A172 (cell line): Measurements from ENCODE around the gene BRMS1L. TPM values are rescaled to one million over a fixed set of nuclear protein-coding genes. Genes with fewer than 3 reads are reported as not detected.
"Not testable (repeated sequence)": the region's sequence is repeated elsewhere in the genome, so short reads cannot be mapped to it uniquely, and the experiment has no call there.

ENCODE experiments used
- DNase-seq: peaks from one replicate; pipeline ENCODE4 v3.0.0-alpha.2; 2015; ENCODE audit warnings: low spot score
- total RNA-seq: library from RNA; depleted of rRNA; stranded (reverse); fragments of >200 nt; shearing (Covaris generic); gene quantifications from 2 replicates; pipeline ENCODE4 v1.2.3, GENCODE V29; 2014

BRMS1L gene
- total RNA-seq, 1 experiment from 2014 or later = 4.1 TPM

GRCh38 chr14:35821564-35822411, 4.3 kb upstream of the BRMS1L start:
- DNase-seq = no peak

DNA sequence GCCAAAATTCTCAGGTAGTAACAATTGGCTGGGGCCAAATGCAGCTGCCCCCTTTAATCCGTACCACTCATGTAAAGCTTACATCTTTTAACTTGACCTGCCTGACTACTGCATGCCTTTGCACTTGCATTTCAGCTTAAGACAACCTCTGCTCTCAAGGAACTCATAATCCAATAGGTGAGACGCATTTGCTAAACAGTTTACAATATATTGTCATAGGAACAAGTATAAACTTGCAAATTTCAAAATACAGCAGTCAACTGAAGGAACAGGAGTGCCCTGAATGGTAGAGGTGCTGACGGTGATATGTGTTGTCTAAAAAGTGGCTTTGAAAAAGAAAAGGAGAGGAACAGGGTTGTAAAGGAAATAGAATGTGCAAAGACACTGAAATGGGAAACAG, 3.6 kb upstream of the BRMS1L start:
- DNase-seq = no peak

GRCh38 chr14:35824446-35825165, 1.5 kb upstream of the BRMS1L start:
- DNase-seq = not testable (repeated sequence)

DNA sequence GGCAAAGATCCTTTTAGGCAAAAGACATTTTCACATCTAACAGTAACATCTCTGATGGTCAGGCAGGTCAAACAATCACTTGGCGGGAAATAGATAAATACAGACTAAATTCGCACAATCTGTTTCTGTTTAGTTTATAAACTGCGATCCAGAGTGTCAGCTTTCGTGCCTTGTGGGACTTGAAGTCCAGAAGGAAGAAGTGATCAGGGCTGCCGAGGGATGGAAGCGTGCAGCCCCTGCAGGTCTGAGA, 245 bp upstream of the BRMS1L start:
- DNase-seq = no peak

DNA sequence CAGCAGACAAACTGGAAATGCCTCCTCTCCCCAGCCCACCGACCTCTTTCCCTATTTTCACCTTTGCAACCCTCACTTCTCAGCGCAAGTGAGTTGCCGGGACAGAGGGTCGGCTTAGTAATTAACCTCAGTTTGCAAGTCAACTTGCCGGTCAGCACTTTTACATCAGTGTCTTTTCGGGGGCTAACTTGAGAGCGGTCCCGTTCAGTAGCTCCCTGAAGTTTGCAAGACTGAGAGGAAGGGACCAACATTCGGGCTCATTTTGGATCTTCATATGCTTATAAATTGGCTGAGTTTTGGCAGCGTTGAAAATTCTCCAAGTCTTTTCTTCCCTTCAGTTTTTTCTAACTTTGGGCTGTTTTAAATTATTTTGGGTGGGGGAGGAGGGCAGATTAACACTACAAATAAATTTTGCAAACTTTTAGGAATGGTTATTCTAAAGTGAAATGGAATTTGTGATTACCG, 846 bp downstream of the BRMS1L start:
- no peak for DNase-seq

DNA sequence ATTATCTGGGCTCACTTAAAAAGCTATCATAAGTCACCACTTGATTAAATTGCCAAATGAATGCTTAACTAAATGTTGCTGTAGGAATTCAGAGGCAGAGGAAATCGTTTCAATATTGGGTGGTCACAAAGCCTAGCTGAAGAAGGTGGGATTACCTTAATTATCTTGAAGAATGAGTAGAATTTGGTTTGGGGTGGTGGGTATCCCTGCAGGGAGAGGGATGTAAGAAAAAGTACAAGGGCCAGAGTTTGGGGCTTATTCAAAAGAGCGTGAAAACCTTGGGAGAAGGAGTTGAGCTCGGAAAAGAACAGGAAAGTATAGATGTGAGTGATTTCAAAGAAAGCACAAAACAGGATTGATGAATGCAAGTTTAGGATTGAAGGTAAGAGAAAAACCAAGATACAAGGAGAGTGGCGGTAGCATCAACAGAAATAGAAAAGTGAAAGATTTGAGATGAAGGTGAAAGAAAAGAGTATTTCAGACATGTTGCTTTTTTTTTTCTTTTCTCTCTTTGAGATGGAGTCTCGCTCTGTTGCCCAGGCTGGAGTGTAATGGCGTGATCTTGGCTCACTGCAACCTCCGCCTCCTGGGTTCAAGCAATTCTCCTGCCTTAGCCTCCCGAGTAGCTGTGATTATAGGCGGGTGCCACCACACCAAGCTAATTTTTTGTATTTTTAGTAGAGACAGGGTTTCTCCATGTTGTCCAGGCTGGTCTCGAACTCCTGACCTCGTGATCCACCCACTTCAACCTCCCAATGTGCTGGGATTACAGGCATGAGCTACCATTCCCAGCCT, 1.7 kb downstream of the BRMS1L start:
- DNase-seq = no peak

DNA sequence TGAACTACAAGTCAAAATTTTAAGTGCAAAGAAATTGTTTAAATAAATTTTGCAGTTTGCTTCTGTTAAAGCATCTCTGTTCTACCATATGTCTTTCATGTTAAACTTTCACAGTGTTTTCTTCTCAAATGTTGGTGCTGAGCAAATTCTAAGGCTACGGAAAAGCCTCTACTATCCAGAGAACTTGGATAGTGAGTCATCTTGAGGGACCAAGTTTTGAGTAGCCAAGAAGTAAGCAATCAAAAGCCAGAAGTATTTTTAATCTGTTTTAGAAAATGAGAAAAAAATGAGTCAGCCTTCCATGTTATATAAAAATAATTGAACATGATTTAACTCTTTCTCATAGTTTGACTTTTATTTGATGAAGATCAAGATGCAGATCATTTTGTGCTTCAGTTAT, 3.3 kb downstream of the BRMS1L start:
- no peak for DNase-seq

- no peak for DNase-seq
Observed at GRCh38 chr14:35835208-35835982, 9.3 kb downstream of the BRMS1L start.

GRCh38 chr14:35841704-35842103, 15.6 kb downstream of the BRMS1L start:
- DNase-seq = not testable (repeated sequence)

DNA sequence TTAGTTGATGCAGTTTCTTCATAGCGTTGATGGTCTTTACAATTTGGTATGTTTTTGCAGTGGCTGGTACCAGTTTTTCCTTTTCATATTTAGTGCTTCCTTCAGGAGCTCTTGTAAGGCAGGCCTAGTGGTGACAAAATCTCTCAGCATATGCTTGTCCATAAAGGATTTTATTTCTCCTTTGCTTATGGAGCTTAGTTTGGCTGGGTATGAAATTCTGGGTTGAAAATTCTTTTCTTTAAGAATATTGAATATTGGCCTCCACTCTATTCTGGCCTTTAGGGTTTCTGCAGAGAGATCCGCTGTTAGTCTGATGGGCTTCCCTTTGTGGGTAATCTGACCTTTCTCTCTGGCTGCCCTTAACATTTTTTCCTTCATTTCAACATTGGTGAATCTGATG, 16.1 kb downstream of the BRMS1L start:
- not testable (repeated sequence) for DNase-seq

- DNase-seq = no peak
Observed at GRCh38 chr14:35844494-35844893, 18.4 kb downstream of the BRMS1L start.

- no peak for DNase-seq
Observed at GRCh38 chr14:35847636-35848035, 21.5 kb downstream of the BRMS1L start.

- no peak for DNase-seq
Observed at GRCh38 chr14:35849122-35849521, 23.0 kb downstream of the BRMS1L start.

DNA sequence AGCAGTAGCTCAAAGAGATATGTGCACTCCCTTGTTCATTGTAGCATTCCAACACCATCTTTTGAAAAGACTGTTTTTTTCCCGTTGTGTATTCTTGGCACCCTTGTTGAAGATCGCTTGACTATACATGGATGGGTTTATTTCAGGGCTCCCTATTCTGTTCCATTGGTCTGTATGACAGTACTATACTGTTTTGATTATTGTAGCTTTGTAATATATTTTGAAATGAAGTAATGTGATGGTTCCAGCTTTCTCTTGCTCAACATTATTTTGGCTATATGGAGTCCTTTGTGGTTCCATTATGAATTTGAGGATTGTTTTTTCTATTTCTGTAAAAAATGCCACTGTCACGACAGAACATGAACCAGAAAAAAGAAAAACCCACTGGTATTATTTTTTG, 25.7 kb downstream of the BRMS1L start:
- DNase-seq = no peak

DNA sequence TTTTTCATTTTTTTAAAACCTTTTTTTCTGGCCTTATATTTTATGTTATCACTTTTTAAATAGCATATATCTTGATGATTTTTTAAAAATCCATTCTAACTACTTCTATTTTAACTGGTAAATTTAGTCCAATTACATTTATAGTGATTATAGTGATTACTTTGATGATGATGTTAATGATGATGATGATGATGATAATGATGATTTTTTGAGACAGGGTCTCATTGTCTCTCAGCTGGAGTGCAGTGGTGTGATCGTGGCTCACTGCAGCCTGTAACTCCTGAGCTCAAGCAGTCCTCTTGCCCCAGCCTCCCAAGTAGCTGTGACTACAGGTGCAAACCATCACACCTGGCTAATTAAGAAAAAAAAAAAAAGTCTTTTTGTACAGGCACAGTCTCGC, 27.1 kb downstream of the BRMS1L start:
- DNase-seq = no peak

- no peak for DNase-seq
Observed at GRCh38 chr14:35854696-35855270, 28.6 kb downstream of the BRMS1L start.

DNA sequence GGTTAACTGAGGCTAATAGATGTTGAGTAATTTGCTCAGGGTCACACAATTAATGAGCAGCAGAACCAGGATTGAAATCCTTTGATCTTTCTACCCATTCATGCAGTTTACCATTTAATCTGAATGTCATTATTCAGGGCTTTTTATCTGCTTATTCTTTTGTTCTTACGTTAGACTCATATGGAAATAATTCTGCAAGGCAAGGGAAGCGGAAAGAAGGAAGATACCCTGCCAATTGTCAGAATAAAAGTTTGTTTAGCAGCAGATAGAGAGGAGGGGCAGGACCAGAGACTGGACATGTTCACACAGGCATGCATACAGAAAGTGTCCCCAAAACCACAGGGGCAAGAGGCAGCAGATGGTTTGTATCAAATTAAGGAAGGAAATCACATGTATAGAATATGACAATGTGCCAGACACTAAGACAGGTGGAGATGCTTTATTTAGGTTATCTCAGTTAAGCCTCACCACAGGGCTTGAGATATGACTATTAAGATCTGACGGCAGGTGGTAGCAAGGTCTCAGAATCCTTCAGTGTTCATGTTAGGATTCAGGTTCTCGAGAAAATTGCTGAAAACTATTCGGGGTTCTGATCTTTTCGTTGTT, 29.8 kb downstream of the BRMS1L start:
- no peak for DNase-seq

- peak; percentile 11 for DNase-seq
Observed at GRCh38 chr14:35858521-35859209, 32.5 kb downstream of the BRMS1L start.

- no peak for DNase-seq
Observed at GRCh38 chr14:35861204-35861868, 35.2 kb downstream of the BRMS1L start.
